SK-N-SH (cell line): ENCODE measurements around the gene ARHGEF12. TPM values are rescaled to one million over a fixed set of nuclear protein-coding genes. Genes with fewer than 3 reads are reported as not detected.

Experiments
- CTCF ChIA-PET: fragments of 300-600, 350-600 bp; formaldehyde crosslinking; extraction: SDS; loops from one replicate; lab custom pipeline; 2021; lab: Yijun Ruan, JAX
- POLR2A ChIA-PET: fragments of 350-600 bp; sonication (Branson Sonifier 250); formaldehyde crosslinking; extraction: SDS; loops from one replicate; lab custom pipeline; 2020; ENCODE audit warnings: antibody characterized with exemption, inconsistent platforms; lab: Yijun Ruan, JAX
- DNase-seq: peaks from one replicate; pipeline ENCODE4 v3.0.0; 2012
- H2AFZ ChIP-seq: fragments of 200-600 bp; sonication (generic); 2 replicates; pipeline ENCODE4 v1.8.1; 2016; ENCODE audit warnings: antibody characterized with exemption, mild to moderate bottlenecking, low read depth
- H3F3A ChIP-seq: fragments of 200-600 bp; sonication (generic); replicated peaks from 2 replicates; pipeline ENCODE3; 2016; ENCODE audit warnings: antibody characterized with exemption, mild to moderate bottlenecking; ENCODE audit not compliant: insufficient read depth
- H3K27ac ChIP-seq, 2 experiments: fragments of 200-500 bp in 1 of 2; fragments of 200-600 bp in 1 of 2; sonication (Bioruptor generic) in 1 of 2; sonication (generic), shearing (Covaris generic) in 1 of 2; 2 replicates each; pipeline versions ENCODE4 v1.5.1 to v1.6.1; 2014 to 2016; ENCODE audit warnings: low read depth in 2 of 2, inconsistent platforms in 1 of 2, low read length in 1 of 2, mild to moderate bottlenecking in 1 of 2, mixed read lengths in 1 of 2
- H3K27me3 ChIP-seq: fragments of 200-600 bp; sonication (generic), shearing (Covaris generic); 2 replicates; pipeline ENCODE4 v1.6.1; 2016; ENCODE audit warnings: mixed run types; ENCODE audit not compliant: insufficient read depth
- H3K36me3 ChIP-seq, 2 experiments: fragments of 200-500 bp in 1 of 2; fragments of 200-600 bp in 1 of 2; sonication (Bioruptor generic) in 1 of 2; sonication (generic) in 1 of 2; replicated peaks in 1 of 2; 2 replicates each; pipeline versions ENCODE3 to v1.5.1; 2014 to 2016; ENCODE audit warnings: low read length in 1 of 2, mild to moderate bottlenecking in 1 of 2; ENCODE audit not compliant: insufficient read depth in 2 of 2, control insufficient read depth in 1 of 2
- H3K4me1 ChIP-seq, 2 experiments: fragments of 200-500 bp in 1 of 2; fragments of 200-600 bp in 1 of 2; sonication (Bioruptor generic) in 1 of 2; sonication (generic), shearing (Covaris generic) in 1 of 2; 2 replicates each; pipeline versions ENCODE4 v1.5.1 to v1.6.1; 2014 to 2016; ENCODE audit warnings: low read depth in 1 of 2, low read length in 1 of 2, mixed run types in 1 of 2; ENCODE audit not compliant: insufficient read depth in 2 of 2, control insufficient read depth in 1 of 2
- H3K4me2 ChIP-seq: fragments of 200-600 bp; sonication (generic), shearing (Covaris generic); 2 replicates; pipeline ENCODE4 v1.6.1; 2017; ENCODE audit warnings: mixed run types
- H3K4me3 ChIP-seq, 2 experiments: fragments of 200-500 bp in 1 of 2; fragments of 200-600 bp in 1 of 2; sonication (Bioruptor generic) in 1 of 2; sonication (generic), shearing (Covaris generic) in 1 of 2; 2 replicates each; pipeline versions ENCODE4 v1.5.1 to v1.8.1; 2014 to 2016; ENCODE audit warnings: low read depth in 2 of 2, inconsistent platforms in 1 of 2, low read length in 1 of 2, mild to moderate bottlenecking in 1 of 2, mixed read lengths in 1 of 2, moderate library complexity in 1 of 2
- H3K79me2 ChIP-seq: fragments of 200-600 bp; sonication (generic); 2 replicates; pipeline ENCODE4 v1.8.1; 2017; ENCODE audit warnings: mild to moderate bottlenecking; ENCODE audit not compliant: insufficient read depth
- H3K9ac ChIP-seq: fragments of 200-600 bp; sonication (generic); 2 replicates; pipeline ENCODE4 v1.6.1; 2017; ENCODE audit warnings: mixed run types
- H3K9me2 ChIP-seq: fragments of 200-600 bp; sonication (generic); 2 replicates; pipeline ENCODE4 v1.6.1; 2017; ENCODE audit warnings: mixed run types
- H3K9me3 ChIP-seq: fragments of 200-600 bp; sonication (generic); 2 replicates; pipeline ENCODE4 v1.6.1; 2017; ENCODE audit warnings: mixed run types, mild to moderate bottlenecking, moderate library complexity
- H4K20me1 ChIP-seq: fragments of 200-600 bp; sonication (generic); 2 replicates; pipeline ENCODE4 v1.6.1; 2017; ENCODE audit warnings: mild to moderate bottlenecking, mixed run types; ENCODE audit not compliant: insufficient read depth
- CHD2 ChIP-seq: fragments of 150-350 bp; IDR thresholded peaks from 2 replicates; pipeline ENCODE4 v1.6.1; 2018; ENCODE audit warnings: low read length; ENCODE audit not compliant: partially characterized antibody
- FOSL2 ChIP-seq: IDR thresholded peaks from 2 replicates; pipeline ENCODE4 v1.4.0; 2012; ENCODE audit warnings: low read depth, mild to moderate bottlenecking, moderate library complexity, borderline replicate concordance
- FOXJ3 ChIP-seq: sonication (generic); formaldehyde crosslinking; IDR thresholded peaks from 2 replicates; pipeline ENCODE4 v1.5.1; 2020; ENCODE audit warnings: mild to moderate bottlenecking, missing genetic modification reagents
- GATA2 ChIP-seq: sonication (generic); formaldehyde crosslinking; IDR thresholded peaks from 2 replicates; pipeline ENCODE4 v1.5.0; 2020; ENCODE audit warnings: mild to moderate bottlenecking, missing genetic modification reagents
- MEF2A ChIP-seq: IDR thresholded peaks from 2 replicates; pipeline ENCODE4 v1.4.0; 2012; ENCODE audit warnings: low read depth, borderline replicate concordance
- MXI1 ChIP-seq: IDR thresholded peaks from 2 replicates; pipeline ENCODE4 v1.6.1; 2012; ENCODE audit warnings: mild to moderate bottlenecking, low read depth, low read length, improper control_type of control experiment
- NFIC ChIP-seq: IDR thresholded peaks from 2 replicates; pipeline ENCODE4 v1.4.0; 2012; ENCODE audit warnings: borderline replicate concordance
- PBX3 ChIP-seq: IDR thresholded peaks from 2 replicates; pipeline ENCODE4; 2012
- POLR2AphosphoS5 ChIP-seq: IDR thresholded peaks from 2 replicates; pipeline ENCODE4 v1.6.1; 2012; ENCODE audit warnings: low read depth, low read length
- RCOR1 ChIP-seq: fragments of 150-350 bp; IDR thresholded peaks from 2 replicates; pipeline ENCODE4 v1.6.1; 2017; ENCODE audit warnings: antibody characterized with exemption, low read length
- REST ChIP-seq: IDR thresholded peaks from 2 replicates; pipeline ENCODE4 v1.6.1; 2012; ENCODE audit warnings: mild to moderate bottlenecking, low read depth, low read length, moderate library complexity
- SMC3 ChIP-seq: IDR thresholded peaks from 2 replicates; pipeline ENCODE4 v1.6.1; 2012; ENCODE audit warnings: low read depth, low read length, improper control_type of control experiment
- TCF12 ChIP-seq: IDR thresholded peaks from 2 replicates; pipeline ENCODE4 v1.4.0; 2012
- USF1 ChIP-seq: IDR thresholded peaks from 2 replicates; pipeline ENCODE4 v1.4.0; 2012; ENCODE audit warnings: low read depth, borderline replicate concordance
- YY1 ChIP-seq: IDR thresholded peaks from 2 replicates; pipeline ENCODE4 v1.4.0; 2012; ENCODE audit warnings: low read depth, mild to moderate bottlenecking
- ZBTB33 ChIP-seq: IDR thresholded peaks from 2 replicates; pipeline ENCODE4 v1.4.0; 2012; ENCODE audit warnings: low read depth, borderline replicate concordance
- WGBS: methylation state at CpG from one replicate; pipeline ENCODE4 v1.1.6; 2017; ENCODE audit warnings: low lambda C conversion rate; 5-methylcytosine and 5-hydroxymethylcytosine counted together
- polyA plus RNA-seq, 3 experiments: library from polyadenylated mRNA; depleted of rRNA; stranded (reverse); fragments of >200 nt; gene quantifications; 2 replicates each; pipeline ENCODE4 v1.2.3, GENCODE V29; 2012

The ARHGEF12 gene
- polyA plus RNA-seq, 1 of the 3 experiments (the other 2 are of a cell fraction): 12.3 TPM

- H3K9ac ChIP-seq: no peak overlapping the region
- no peaks in the 10 kb centered on the region for H4K20me1 ChIP-seq
- H3K4me3 ChIP-seq: no peak overlapping the region
- CTCF ChIA-PET: interaction anchor here (1.3 to 8.0 kb wide), 2 partner anchors 8 to 9 kb away, joined by 4 to 56 read pairs; partner anchors contain the start of gene GRIK4
- no peaks in the 10 kb centered on the region for H3K9me3 ChIP-seq
- H3K36me3 ChIP-seq: no peaks in the 10 kb centered on the region
- no peak overlapping the region for H3K27ac ChIP-seq
- TF ChIP-seq YY1 (no peak), MEF2A (no peak), FOXJ3 (CRISPR knock-in tag) (no peak), FOSL2 (no peak), SMC3 (no peak), MXI1 (no peak), RCOR1 (no peak), ZBTB33 (no peak), NFIC (no peak), TCF12 (no peak), GATA2 (CRISPR knock-in tag) (no peak), POLR2AphosphoS5 (no peak)
- TF ChIP-seq, all 33 proteins: peak for 0
- H3K79me2 ChIP-seq: no peaks in the 10 kb centered on the region
- POLR2A ChIA-PET: no interaction called here
- H3K27me3 ChIP-seq: no peaks in the 10 kb centered on the region
- no peak overlapping the region for H2AFZ ChIP-seq
- no peaks in the 10 kb centered on the region for H3F3A ChIP-seq
- H3K9me2 ChIP-seq: no peaks in the 10 kb centered on the region
- H3K4me2 ChIP-seq: no peak overlapping the region
- 79% methylated on average over 16 of the region's 16 CpGs for WGBS
- DNase-seq: no peak
- peaks cover 0 to 21% of the 10 kb centered on the region in 2 experiments; a peak in 1 of 4 replicates for H3K4me1 ChIP-seq
These were observed 184.0 kb downstream of the ARHGEF12 start for GRCh38 chr11:120520091-120520822.

- Histone ChIP-seq H3K9ac (no peak overlapping the region), H3K79me2 (no peaks in the 10 kb centered on the region), H3F3A (no peaks in the 10 kb centered on the region), H3K36me3 (no peaks in the 10 kb centered on the region), H3K27me3 (no peaks in the 10 kb centered on the region), H3K9me2 (no peaks in the 10 kb centered on the region), H3K4me1 (peaks cover 0 to 18% of the 10 kb centered on the region in 2 experiments; a peak in 1 of 4 replicates), H2AFZ (no peak overlapping the region), H3K27ac (no peak overlapping the region), H3K9me3 (no peaks in the 10 kb centered on the region), H3K4me3 (no peak overlapping the region), H4K20me1 (no peaks in the 10 kb centered on the region), H3K4me2 (no peak overlapping the region)
- ChIA-PET POLR2A (no interaction called here), CTCF (interaction anchor here (8.0 kb wide), 1 partner anchor 9 kb away, joined by 56 read pairs; the partner anchor contains the start of gene GRIK4)
- no peak for DNase-seq
- WGBS: 50% methylated on average over 6 of the region's 7 CpGs
- TF ChIP-seq MEF2A (no peak), PBX3 (no peak), SMC3 (no peak), REST (no peak), POLR2AphosphoS5 (no peak), USF1 (no peak), ZBTB33 (no peak), CHD2 (no peak)
These were observed 185.0 kb downstream of the ARHGEF12 start for GRCh38 chr11:120521176-120521575.
